K562 (cell line): ENCODE data around the gene TEX53. TPM values are rescaled to one million over a fixed set of nuclear protein-coding genes. Genes with fewer than 3 reads are reported as not detected.

Experiments
- ARID1B ChIP-seq: fragments of 450-650 bp; IDR thresholded peaks from 2 replicates; pipeline ENCODE4 v1.6.1; 2016; ENCODE audit warnings: antibody characterized with exemption, mild to moderate bottlenecking, inconsistent platforms
- ATF1 ChIP-seq, 2 experiments: fragments of 450-650 bp in 1 of 2; IDR thresholded peaks; 2 replicates each; pipeline ENCODE4 v1.6.1; 2016; ENCODE audit warnings: missing compliant biosample characterization in 1 of 2, missing genetic modification characterization in 1 of 2
- CBX3 ChIP-seq, 2 experiments: IDR thresholded peaks; 1 replicate in 1 of 2; 2 replicates in 1 of 2; pipeline ENCODE4 v1.6.1; 2012; ENCODE audit warnings: inconsistent platforms in 2 of 2, low read length in 2 of 2, borderline replicate concordance in 1 of 2, control low read depth in 1 of 2
- CBX5 ChIP-seq: IDR thresholded peaks from 2 replicates; pipeline ENCODE4 v1.6.1; 2014; ENCODE audit warnings: low read depth, borderline replicate concordance
- CHD2 ChIP-seq: IDR thresholded peaks from 2 replicates; pipeline ENCODE4 v1.6.1; 2011; ENCODE audit warnings: low read depth, low read length
- LCOR ChIP-seq: sonication (generic); formaldehyde crosslinking; IDR thresholded peaks from 2 replicates; pipeline ENCODE4 v1.8.0; 2022; ENCODE audit warnings: mild to moderate bottlenecking, missing genetic modification reagents
- NFIC ChIP-seq: fragments of 450-650 bp; IDR thresholded peaks from 2 replicates; pipeline ENCODE4 v1.6.1; 2017; ENCODE audit warnings: mild to moderate bottlenecking, inconsistent platforms
- NR2C2 ChIP-seq, 2 experiments: fragments of 200-800 bp in 1 of 2; sonication (Bioruptor generic) in 1 of 2; sonication (generic) in 1 of 2; formaldehyde crosslinking in 1 of 2; IDR thresholded peaks; 2 replicates each; pipeline versions ENCODE4 v1.6.1 to v1.8.0; 2016 to 2022; ENCODE audit warnings: mild to moderate bottlenecking in 1 of 2, missing compliant biosample characterization in 1 of 2, missing genetic modification characterization in 1 of 2, missing genetic modification reagents in 1 of 2
- SPI1 ChIP-seq: IDR thresholded peaks from 2 replicates; pipeline ENCODE4 v1.6.1; 2011; ENCODE audit warnings: low read depth, low read length, control low read depth, borderline replicate concordance
- TEAD4 ChIP-seq, 2 experiments: sonication (generic) in 1 of 2; formaldehyde crosslinking in 1 of 2; IDR thresholded peaks; 2 replicates each; pipeline versions ENCODE4 v1.6.1 to v1.8.0; 2012 to 2022; ENCODE audit warnings: borderline replicate concordance in 1 of 2, inconsistent platforms in 1 of 2, low read length in 1 of 2, mild to moderate bottlenecking in 1 of 2, missing genetic modification reagents in 1 of 2
- ZEB2 ChIP-seq: fragments of 450-650 bp; IDR thresholded peaks from 2 replicates; pipeline ENCODE4 v1.6.1; 2016
- polyA plus RNA-seq, 8 experiments: library from polyadenylated mRNA; depleted of rRNA in 4 of 8; stranded (reverse) in 5 of 8; unstranded in 3 of 8; fragments of >200 nt; fragmentation: Nextera tagmentation in 2 of 8; fragmentation: Illumina TruSeq in 1 of 8; extraction: Ambion mirVana in 2 of 8; extraction: Trizol in 1 of 8; gene quantifications; 2 replicates each; pipeline versions ENCODE4 v1.2.1 to v1.2.3, GENCODE V29; 2011 to 2014; ENCODE audit warnings: inconsistent platforms in 1 of 8, missing spikeins in 1 of 8
- total RNA-seq, 7 experiments: library from RNA; depleted of rRNA in 6 of 7; stranded (reverse); fragments of >200 nt in 6 of 7; fragmentation: Illumina TruSeq in 2 of 7; extraction: Trizol in 2 of 7; gene quantifications; 2 replicates each; pipeline versions ENCODE4 v1.2.1 to v1.2.3, GENCODE V29; 2011 to 2021; ENCODE audit warnings: low replicate concordance in 1 of 7
- TF ChIP-seq, protein P1 (sequence below): fragments of 450-650 bp; IDR thresholded peaks from 2 replicates; pipeline ENCODE4 v1.6.1; 2016; ENCODE audit warnings: mild to moderate bottlenecking, moderate library complexity
- TF ChIP-seq, protein P2 (sequence below), 2 experiments: fragments of 200-800 bp in 1 of 2; sonication (Bioruptor generic) in 1 of 2; sonication (generic) in 1 of 2; formaldehyde crosslinking in 1 of 2; IDR thresholded peaks in 1 of 2; conservative IDR thresholded peaks in 1 of 2; 2 replicates each; pipeline versions ENCODE4 v1.5.0 to v1.6.1; 2016 to 2020; ENCODE audit warnings: missing compliant biosample characterization in 1 of 2, missing genetic modification characterization in 1 of 2, missing genetic modification reagents in 1 of 2

TEX53 gene
- total and polyA plus RNA-seq, 9 of the 15 experiments (the other 6 are each of a cell fraction or from before 2014, with no cell fraction given), result not detected

DNA sequence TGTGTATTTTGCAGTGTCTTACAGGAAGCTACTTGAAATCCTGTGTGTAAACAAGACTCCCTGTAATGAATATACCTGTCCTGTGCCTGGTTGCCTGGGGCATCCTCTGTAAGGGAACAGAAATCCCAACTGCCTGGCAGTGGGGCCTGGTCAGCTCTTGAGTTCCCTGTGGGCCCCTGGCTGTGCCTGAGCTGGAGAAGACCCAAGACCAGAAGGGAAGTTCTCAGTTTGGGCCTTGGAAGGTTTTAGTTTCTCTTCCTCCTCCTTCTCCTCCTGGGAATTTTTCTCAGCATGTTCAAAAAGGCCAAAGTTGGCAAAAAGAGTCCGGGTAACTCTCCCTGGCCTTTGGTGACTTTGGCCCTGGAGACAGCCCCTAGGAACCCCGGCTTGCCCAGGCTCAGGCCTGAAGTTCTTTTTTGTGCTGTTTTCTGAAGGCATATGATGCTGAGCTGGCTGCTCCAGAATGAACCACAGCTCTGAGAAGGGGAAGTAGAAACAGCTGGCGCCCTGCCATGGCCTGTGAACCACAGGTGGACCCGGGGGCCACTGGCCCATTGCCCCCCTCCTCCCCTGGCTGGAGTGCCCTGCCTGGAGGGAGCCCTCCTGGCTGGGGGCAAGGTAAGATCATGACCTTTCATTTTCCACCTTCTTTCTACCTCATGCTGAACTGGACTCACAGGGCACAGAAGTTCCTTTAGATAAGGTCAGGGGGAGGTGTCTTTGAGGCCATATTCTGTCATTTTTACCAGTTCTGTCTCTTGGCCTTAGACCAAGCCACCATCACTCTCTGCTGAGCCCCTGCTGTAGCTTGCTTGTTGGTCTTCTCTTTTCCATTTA lies 40.7 kb downstream of the TEX53 start (continued):
- TF ChIP-seq ARID1B (peak; percentile 81), ZEB2 (peak; percentile 68; the same call in 1 of the 2 replicates), TEAD4 (IDR thresholded peaks at IDR 0.05; ENCODE audit: low read length) (peak; percentile 51), TEAD4 (CRISPR knock-in tag; IDR thresholded peaks at IDR 0.05; ENCODE audit: borderline replicate concordance) (no peak), NFIC (peak; percentile 93), NR2C2 (CRISPR knock-in tag; IDR thresholded peaks at IDR 0.05) (no peak), NR2C2 (tag; IDR thresholded peaks at IDR 0.05) (peak; percentile 58), SPI1 (no peak), CBX5 (peak; percentile 90; the same call in 1 of the 2 replicates), CBX3 (IDR thresholded peaks at IDR 0.05; ENCODE audit: borderline replicate concordance in 1 of 2, low read length in 2 of 2) (peak in 1 of 2 experiments; percentile 97; a peak in 2 of 3 replicates), LCOR (CRISPR knock-in tag) (0 out of 2 replicates have a peak, but pooled peaks have one; percentile 55), ATF1 (CRISPR knock-in tag; IDR thresholded peaks at IDR 0.05) (no peak), ATF1 (tag; IDR thresholded peaks at IDR 0.05) (peak; percentile 31; the same call in 1 of the 2 replicates), CHD2 (no peak)
- TF ChIP-seq, protein P1, sequence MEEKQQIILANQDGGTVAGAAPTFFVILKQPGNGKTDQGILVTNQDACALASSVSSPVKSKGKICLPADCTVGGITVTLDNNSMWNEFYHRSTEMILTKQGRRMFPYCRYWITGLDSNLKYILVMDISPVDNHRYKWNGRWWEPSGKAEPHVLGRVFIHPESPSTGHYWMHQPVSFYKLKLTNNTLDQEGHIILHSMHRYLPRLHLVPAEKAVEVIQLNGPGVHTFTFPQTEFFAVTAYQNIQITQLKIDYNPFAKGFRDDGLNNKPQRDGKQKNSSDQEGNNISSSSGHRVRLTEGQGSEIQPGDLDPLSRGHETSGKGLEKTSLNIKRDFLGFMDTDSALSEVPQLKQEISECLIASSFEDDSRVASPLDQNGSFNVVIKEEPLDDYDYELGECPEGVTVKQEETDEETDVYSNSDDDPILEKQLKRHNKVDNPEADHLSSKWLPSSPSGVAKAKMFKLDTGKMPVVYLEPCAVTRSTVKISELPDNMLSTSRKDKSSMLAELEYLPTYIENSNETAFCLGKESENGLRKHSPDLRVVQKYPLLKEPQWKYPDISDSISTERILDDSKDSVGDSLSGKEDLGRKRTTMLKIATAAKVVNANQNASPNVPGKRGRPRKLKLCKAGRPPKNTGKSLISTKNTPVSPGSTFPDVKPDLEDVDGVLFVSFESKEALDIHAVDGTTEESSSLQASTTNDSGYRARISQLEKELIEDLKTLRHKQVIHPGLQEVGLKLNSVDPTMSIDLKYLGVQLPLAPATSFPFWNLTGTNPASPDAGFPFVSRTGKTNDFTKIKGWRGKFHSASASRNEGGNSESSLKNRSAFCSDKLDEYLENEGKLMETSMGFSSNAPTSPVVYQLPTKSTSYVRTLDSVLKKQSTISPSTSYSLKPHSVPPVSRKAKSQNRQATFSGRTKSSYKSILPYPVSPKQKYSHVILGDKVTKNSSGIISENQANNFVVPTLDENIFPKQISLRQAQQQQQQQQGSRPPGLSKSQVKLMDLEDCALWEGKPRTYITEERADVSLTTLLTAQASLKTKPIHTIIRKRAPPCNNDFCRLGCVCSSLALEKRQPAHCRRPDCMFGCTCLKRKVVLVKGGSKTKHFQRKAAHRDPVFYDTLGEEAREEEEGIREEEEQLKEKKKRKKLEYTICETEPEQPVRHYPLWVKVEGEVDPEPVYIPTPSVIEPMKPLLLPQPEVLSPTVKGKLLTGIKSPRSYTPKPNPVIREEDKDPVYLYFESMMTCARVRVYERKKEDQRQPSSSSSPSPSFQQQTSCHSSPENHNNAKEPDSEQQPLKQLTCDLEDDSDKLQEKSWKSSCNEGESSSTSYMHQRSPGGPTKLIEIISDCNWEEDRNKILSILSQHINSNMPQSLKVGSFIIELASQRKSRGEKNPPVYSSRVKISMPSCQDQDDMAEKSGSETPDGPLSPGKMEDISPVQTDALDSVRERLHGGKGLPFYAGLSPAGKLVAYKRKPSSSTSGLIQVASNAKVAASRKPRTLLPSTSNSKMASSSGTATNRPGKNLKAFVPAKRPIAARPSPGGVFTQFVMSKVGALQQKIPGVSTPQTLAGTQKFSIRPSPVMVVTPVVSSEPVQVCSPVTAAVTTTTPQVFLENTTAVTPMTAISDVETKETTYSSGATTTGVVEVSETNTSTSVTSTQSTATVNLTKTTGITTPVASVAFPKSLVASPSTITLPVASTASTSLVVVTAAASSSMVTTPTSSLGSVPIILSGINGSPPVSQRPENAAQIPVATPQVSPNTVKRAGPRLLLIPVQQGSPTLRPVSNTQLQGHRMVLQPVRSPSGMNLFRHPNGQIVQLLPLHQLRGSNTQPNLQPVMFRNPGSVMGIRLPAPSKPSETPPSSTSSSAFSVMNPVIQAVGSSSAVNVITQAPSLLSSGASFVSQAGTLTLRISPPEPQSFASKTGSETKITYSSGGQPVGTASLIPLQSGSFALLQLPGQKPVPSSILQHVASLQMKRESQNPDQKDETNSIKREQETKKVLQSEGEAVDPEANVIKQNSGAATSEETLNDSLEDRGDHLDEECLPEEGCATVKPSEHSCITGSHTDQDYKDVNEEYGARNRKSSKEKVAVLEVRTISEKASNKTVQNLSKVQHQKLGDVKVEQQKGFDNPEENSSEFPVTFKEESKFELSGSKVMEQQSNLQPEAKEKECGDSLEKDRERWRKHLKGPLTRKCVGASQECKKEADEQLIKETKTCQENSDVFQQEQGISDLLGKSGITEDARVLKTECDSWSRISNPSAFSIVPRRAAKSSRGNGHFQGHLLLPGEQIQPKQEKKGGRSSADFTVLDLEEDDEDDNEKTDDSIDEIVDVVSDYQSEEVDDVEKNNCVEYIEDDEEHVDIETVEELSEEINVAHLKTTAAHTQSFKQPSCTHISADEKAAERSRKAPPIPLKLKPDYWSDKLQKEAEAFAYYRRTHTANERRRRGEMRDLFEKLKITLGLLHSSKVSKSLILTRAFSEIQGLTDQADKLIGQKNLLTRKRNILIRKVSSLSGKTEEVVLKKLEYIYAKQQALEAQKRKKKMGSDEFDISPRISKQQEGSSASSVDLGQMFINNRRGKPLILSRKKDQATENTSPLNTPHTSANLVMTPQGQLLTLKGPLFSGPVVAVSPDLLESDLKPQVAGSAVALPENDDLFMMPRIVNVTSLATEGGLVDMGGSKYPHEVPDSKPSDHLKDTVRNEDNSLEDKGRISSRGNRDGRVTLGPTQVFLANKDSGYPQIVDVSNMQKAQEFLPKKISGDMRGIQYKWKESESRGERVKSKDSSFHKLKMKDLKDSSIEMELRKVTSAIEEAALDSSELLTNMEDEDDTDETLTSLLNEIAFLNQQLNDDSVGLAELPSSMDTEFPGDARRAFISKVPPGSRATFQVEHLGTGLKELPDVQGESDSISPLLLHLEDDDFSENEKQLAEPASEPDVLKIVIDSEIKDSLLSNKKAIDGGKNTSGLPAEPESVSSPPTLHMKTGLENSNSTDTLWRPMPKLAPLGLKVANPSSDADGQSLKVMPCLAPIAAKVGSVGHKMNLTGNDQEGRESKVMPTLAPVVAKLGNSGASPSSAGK, result no peak
- TF ChIP-seq, protein P2, sequence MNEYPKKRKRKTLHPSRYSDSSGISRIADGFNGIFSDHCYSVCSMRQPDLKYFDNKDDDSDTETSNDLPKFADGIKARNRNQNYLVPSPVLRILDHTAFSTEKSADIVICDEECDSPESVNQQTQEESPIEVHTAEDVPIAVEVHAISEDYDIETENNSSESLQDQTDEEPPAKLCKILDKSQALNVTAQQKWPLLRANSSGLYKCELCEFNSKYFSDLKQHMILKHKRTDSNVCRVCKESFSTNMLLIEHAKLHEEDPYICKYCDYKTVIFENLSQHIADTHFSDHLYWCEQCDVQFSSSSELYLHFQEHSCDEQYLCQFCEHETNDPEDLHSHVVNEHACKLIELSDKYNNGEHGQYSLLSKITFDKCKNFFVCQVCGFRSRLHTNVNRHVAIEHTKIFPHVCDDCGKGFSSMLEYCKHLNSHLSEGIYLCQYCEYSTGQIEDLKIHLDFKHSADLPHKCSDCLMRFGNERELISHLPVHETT (CRISPR knock-in tag; conservative IDR thresholded peaks at IDR 0.05 in 1 of 2, IDR thresholded peaks at IDR 0.05 in 1 of 2), result peak in 1 of 2 experiments; percentile 45; a peak in 1 of 4 replicates
